Activated CD4-positive, alpha-beta memory T cell treated with anti-CD3 and anti-CD28 coated beads for 36 hours (primary cell): Measurements from ENCODE around the gene AFP. TPM values are rescaled to one million over a fixed set of nuclear protein-coding genes. Genes with fewer than 3 reads are reported as not detected.

Source experiments
- CTCF ChIA-PET: fragments of 350-600 bp; sonication (Branson Sonifier 250); formaldehyde crosslinking; loops from one replicate; lab custom pipeline; 2021; ENCODE audit warnings: antibody characterized with exemption, inconsistent platforms; lab: Charles Lee
- POLR2A ChIA-PET: fragments of 350-600 bp; sonication (Branson Sonifier 250); formaldehyde crosslinking; loops from one replicate; lab custom pipeline; 2021; ENCODE audit warnings: antibody characterized with exemption; lab: Charles Lee
- DNase-seq: peaks from one replicate; pipeline ENCODE4 v3.0.0-alpha.2; 2020
- H3K27ac Mint-ChIP-seq: one replicate; pipeline ENCODE4 v1.8.0; 2021; ENCODE audit warnings: mixed read lengths
- H3K27me3 Mint-ChIP-seq: one replicate; pipeline ENCODE4 v1.8.0; 2021; ENCODE audit warnings: mixed read lengths
- H3K36me3 Mint-ChIP-seq: one replicate; pipeline ENCODE4 v1.8.0; 2021; ENCODE audit warnings: mixed read lengths
- H3K4me1 Mint-ChIP-seq: one replicate; pipeline ENCODE4 v1.8.0; 2021; ENCODE audit warnings: low read depth, mixed read lengths
- H3K4me3 Mint-ChIP-seq: one replicate; pipeline ENCODE4 v1.8.0; 2021; ENCODE audit warnings: mild to moderate bottlenecking, mixed read lengths
- H3K9me3 Mint-ChIP-seq: one replicate; pipeline ENCODE4 v1.8.0; 2021; ENCODE audit warnings: mixed read lengths
- intact Hi-C: fragments of 100-400 bp; cut with micrococcal nuclease; formaldehyde crosslinking; loops from one replicate; pipeline ENCODE4 v1.15.1; 2023
- total RNA-seq, 2 experiments: library from RNA; stranded (reverse); gene quantifications; one replicate each; pipeline ENCODE4 v1.2.3, GENCODE V29; 2021

Gene AFP
- total RNA-seq, 2 experiments from 2014 or later = not detected

GRCh38 chr4:73454920-73455319 is 18.9 kb downstream of the AFP start:
- no peaks in the 10 kb centered on the region for H3K36me3 Mint-ChIP-seq
- H3K4me1 Mint-ChIP-seq = no peaks in the 10 kb centered on the region
- H3K4me3 Mint-ChIP-seq = no peak overlapping the region
- ChIA-PET CTCF (no interaction called here), POLR2A (no interaction called here)
- no peak overlapping the region for H3K27ac Mint-ChIP-seq
- DNase-seq = no peak
- no peaks in the 10 kb centered on the region for H3K9me3 Mint-ChIP-seq
- H3K27me3 Mint-ChIP-seq = peaks cover 9% of the 10 kb centered on the region
- intact Hi-C loops = no loop called here

DNA sequence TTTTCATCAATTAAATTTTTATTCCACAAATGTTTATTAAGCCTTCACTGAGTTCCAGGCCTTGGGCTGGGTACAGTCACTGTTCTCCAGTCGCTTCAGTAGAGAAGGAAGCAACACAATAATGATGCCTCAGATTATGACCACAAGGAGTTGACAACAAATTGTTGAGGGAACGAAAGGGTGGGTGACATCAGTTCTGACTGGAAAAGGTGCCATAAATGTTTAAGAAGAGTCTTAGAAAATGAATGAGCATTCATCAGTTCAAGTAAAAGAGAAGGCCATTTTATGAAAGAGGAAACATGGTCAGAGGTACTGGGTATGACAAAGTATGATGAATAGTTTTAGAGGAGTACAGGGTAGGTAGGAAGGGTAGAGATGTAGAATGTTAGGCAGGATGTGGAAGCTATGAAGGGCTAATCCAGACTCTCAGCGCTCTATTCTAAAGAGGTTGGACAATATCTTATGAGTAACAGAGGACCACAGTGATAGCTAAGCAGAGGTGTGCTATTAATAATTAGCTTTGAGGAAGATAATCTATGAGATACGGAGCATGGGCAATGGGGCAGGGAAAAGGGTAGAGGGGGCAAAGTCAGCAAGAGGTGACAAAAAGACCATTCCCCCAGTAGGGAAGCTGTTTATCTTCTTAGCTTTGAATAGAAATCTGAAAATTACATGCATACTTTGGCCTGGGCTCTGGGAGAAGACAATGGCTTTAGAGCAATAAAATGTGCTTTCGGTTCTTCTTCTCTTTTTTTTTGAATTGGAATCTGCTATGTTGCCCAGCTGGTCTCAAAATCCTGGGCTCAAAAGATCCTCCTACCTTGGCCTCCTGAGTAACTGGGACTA is 20.4 kb downstream of the AFP start:
- Mint-ChIP-seq H3K4me1 (no peaks in the 10 kb centered on the region), H3K27me3 (peaks cover 7% of the 10 kb centered on the region), H3K27ac (no peak overlapping the region), H3K4me3 (no peak overlapping the region), H3K36me3 (no peaks in the 10 kb centered on the region), H3K9me3 (no peaks in the 10 kb centered on the region)
- ChIA-PET CTCF (interaction anchor here (1.5 kb wide), 1 partner anchor 10 kb away, joined by 6 read pairs; no protein-coding TSS in a partner anchor), POLR2A (no interaction called here)
- intact Hi-C loops = no loop called here
- no peak for DNase-seq

GRCh38 chr4:73458184-73459047 is 22.4 kb downstream of the AFP start:
- ChIA-PET POLR2A (no interaction called here), CTCF (interaction anchor here (1.6 kb wide), 1 partner anchor 12 kb away, joined by 3 read pairs; no protein-coding TSS in a partner anchor)
- Mint-ChIP-seq H3K27ac (no peak overlapping the region), H3K9me3 (no peaks in the 10 kb centered on the region), H3K36me3 (no peaks in the 10 kb centered on the region), H3K27me3 (peaks cover 4% of the 10 kb centered on the region), H3K4me3 (no peak overlapping the region), H3K4me1 (no peaks in the 10 kb centered on the region)
- intact Hi-C loops = no loop called here
- DNase-seq = no peak

- Mint-ChIP-seq H3K4me3 (no peak overlapping the region), H3K27me3 (peaks cover 4% of the 10 kb centered on the region), H3K4me1 (no peaks in the 10 kb centered on the region), H3K9me3 (no peaks in the 10 kb centered on the region), H3K27ac (no peak overlapping the region), H3K36me3 (no peaks in the 10 kb centered on the region)
- intact Hi-C loops = no loop called here
- ChIA-PET POLR2A (no interaction called here), CTCF (interaction anchor here (1.6 kb wide), 1 partner anchor 13 kb away, joined by 3 read pairs; no protein-coding TSS in a partner anchor)
- DNase-seq = no peak
These were observed 23.0 kb downstream of the AFP start for GRCh38 chr4:73459048-73459421.

DNA sequence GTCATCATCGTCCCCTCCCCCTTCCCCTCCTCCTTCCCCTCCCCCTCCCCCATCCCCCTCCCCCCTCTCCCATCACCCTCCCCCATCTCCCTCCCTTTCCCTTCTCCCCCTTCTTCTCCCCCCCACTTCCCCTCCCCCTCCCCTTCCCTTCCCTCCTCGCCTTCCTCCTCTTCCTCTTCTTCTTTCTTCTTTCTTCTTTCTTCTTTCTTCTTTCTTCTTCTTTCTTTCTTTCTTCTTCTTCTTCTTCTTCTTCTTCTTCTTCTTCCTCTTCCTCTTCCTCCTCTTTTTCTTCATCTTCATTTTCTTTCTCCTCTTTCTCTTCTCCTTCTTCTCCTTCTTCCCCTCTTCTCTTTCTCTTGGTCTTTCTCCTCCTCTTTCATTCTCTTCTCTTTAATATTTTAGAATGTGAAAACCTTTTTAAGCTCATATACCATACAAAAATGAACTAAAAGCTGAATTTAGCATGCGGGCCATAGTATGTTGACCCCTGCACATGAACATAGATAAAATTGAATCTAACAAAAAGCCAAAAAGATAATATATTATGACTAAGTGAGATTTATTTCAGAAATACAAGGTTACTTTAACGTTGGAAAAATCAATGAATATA is 25.0 kb downstream of the AFP start:
- ChIA-PET POLR2A (no interaction called here), CTCF (no interaction called here)
- Mint-ChIP-seq H3K27me3 (peaks cover 4% of the 10 kb centered on the region), H3K9me3 (no peaks in the 10 kb centered on the region), H3K27ac (no peak overlapping the region), H3K36me3 (no peaks in the 10 kb centered on the region), H3K4me3 (no peak overlapping the region), H3K4me1 (no peaks in the 10 kb centered on the region)
- no peak for DNase-seq
- intact Hi-C loops = no loop called here

DNA sequence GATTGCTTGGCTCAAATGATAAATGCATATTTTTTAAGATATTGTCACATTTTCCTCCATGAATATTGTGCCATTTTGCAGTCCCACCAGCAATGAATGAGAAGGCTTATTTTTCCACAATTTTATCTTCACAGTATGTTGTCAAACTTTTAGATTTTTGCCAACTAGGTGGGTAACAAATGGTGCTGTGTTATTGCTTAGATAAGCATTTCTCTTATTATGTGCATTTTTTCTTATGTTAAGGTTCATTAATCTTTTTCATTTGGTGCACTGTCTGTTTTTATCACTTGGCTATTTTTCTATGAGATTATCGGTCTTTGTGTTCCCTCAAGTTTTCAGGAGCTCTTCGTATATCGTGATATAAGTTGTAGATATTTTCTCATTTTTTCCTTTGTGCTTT is 32.1 kb downstream of the AFP start:
- Mint-ChIP-seq H3K27ac (no peak overlapping the region), H3K4me3 (no peak overlapping the region), H3K27me3 (peaks cover 3% of the 10 kb centered on the region), H3K36me3 (no peaks in the 10 kb centered on the region), H3K4me1 (no peaks in the 10 kb centered on the region), H3K9me3 (no peaks in the 10 kb centered on the region)
- CTCF ChIA-PET = interaction anchor here (1.9 kb wide), 1 partner anchor 22 kb away, joined by 10 read pairs; no protein-coding TSS in a partner anchor
- intact Hi-C loops = no loop called here
- no peak for DNase-seq
- POLR2A ChIA-PET = no interaction called here

- Mint-ChIP-seq H3K4me3 (no peak overlapping the region), H3K9me3 (no peaks in the 10 kb centered on the region), H3K4me1 (no peaks in the 10 kb centered on the region), H3K36me3 (no peaks in the 10 kb centered on the region), H3K27me3 (peaks cover 3% of the 10 kb centered on the region), H3K27ac (no peak overlapping the region)
- DNase-seq = no peak
- POLR2A ChIA-PET = no interaction called here
- intact Hi-C loops = no loop called here
- CTCF ChIA-PET = no interaction called here
These were observed 34.7 kb downstream of the AFP start for GRCh38 chr4:73470728-73471127.

DNA sequence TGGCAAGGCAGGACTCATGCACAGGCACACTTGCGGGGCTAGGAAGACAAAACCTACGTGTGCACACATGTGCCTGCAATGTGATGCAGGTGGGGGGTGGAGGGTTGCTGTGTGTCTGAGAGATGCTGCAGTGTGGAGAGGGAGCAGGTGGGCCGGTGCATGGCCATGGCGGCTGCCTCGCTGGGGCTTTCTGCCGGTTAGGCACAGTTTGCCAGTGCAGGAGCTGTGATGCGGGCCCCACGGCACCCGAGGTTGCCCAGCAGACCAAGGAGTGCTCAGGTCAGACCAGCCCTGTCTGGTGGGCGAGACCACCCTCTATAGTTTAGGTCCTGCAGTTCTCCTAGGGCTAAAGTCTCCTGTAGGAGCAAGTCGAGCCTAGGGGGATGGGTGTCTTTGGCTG is 41.2 kb downstream of the AFP start:
- Mint-ChIP-seq H3K36me3 (no peaks in the 10 kb centered on the region), H3K27ac (no peak overlapping the region), H3K9me3 (no peaks in the 10 kb centered on the region), H3K4me1 (no peaks in the 10 kb centered on the region), H3K27me3 (no peaks in the 10 kb centered on the region), H3K4me3 (no peak overlapping the region)
- POLR2A ChIA-PET = no interaction called here
- no peak for DNase-seq
- CTCF ChIA-PET = no interaction called here
- intact Hi-C loops = no loop called here

- POLR2A ChIA-PET = no interaction called here
- H3K9me3 Mint-ChIP-seq = no peaks in the 10 kb centered on the region
- H3K27me3 Mint-ChIP-seq = no peaks in the 10 kb centered on the region
- no peaks in the 10 kb centered on the region for H3K36me3 Mint-ChIP-seq
- H3K27ac Mint-ChIP-seq = no peak overlapping the region
- no peak overlapping the region for H3K4me3 Mint-ChIP-seq
- no peak for DNase-seq
- intact Hi-C loops = no loop called here
- CTCF ChIA-PET = no interaction called here
- H3K4me1 Mint-ChIP-seq = no peaks in the 10 kb centered on the region
These were observed 43.3 kb downstream of the AFP start for GRCh38 chr4:73479323-73479722.

DNA sequence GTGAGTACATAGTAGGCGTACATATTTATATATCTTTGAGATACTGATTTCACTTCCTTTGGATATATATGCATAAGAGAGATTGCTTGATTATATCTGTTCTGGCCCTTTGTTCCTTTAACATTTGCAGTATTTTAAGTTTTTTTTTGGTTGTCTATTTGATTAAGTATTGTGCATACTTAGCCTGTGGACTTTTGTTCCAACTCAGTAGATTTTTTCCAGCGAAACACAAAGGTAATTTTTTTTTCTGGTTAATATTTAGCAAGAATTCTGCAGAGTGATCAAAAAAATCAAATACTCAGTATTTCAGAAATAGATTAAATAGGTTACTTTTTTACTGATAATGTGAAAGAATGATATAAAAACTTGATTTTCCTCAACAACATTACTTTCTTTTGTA is 45.3 kb downstream of the AFP start, which contains the start of gene AFM:
AFM (plus strand) TSS at position 388 of the 400 bp plus-strand sequence. CDS start 31 bp downstream, outside the sequence.
- H3K27me3 Mint-ChIP-seq = peaks cover 4% of the 10 kb centered on the region
- intact Hi-C loops = no loop called here
- H3K4me3 Mint-ChIP-seq = no peak within 1 kb of the TSS
- no peaks in the 10 kb centered on the region for H3K4me1 Mint-ChIP-seq
- no peaks in the 10 kb centered on the region for H3K9me3 Mint-ChIP-seq
- no peak for DNase-seq
- H3K36me3 Mint-ChIP-seq = no peaks in the 10 kb centered on the region
- CTCF ChIA-PET = no interaction called here
- POLR2A ChIA-PET = no interaction called here
- no peak within 1 kb of the TSS for H3K27ac Mint-ChIP-seq

DNA sequence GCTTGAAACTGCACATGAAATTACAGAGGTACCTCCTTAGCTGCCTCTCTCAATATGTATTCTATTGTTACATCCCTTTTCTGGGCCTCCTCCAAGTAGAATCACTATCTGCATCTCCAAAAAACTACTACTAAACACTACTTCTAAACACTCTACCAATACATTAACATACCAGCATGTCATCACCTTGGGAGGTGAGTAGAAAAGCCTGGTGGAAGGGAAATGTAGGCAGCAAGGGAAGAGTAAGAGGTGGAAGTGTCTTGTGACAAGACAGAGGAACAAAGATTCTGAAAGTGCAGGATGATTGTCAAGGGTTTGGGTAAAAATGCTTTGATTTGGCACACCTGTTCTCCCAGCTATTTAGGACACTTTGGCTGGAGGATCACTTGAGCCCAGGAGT is 49.1 kb downstream of the AFP start:
- ChIA-PET POLR2A (no interaction called here), CTCF (no interaction called here)
- no peak overlapping the region for H3K4me3 Mint-ChIP-seq
- H3K36me3 Mint-ChIP-seq = no peaks in the 10 kb centered on the region
- H3K27me3 Mint-ChIP-seq = peaks cover 4% of the 10 kb centered on the region
- no peaks in the 10 kb centered on the region for H3K4me1 Mint-ChIP-seq
- intact Hi-C loops = no loop called here
- no peak overlapping the region for H3K27ac Mint-ChIP-seq
- no peak for DNase-seq
- H3K9me3 Mint-ChIP-seq = no peaks in the 10 kb centered on the region

DNA sequence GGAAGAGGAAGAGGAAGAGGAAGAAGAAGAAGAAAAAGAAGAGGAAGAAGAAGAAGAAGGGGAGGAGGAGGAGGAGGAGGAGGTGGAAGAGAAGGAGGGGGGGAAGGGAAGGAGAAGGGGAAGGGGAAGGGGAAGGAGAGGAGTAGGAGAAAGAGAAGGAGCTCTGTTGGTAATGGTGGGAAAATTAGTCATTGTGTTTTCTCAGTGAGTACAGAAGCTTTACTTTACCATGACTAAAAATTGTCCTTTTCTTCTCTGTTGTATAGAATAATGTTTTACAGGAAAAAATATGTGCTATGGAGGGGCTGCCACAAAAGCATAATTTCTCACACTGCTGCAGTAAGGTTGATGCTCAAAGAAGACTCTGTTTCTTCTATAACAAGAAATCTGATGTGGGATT is 49.6 kb downstream of the AFP start:
- intact Hi-C loops = no loop called here
- no peaks in the 10 kb centered on the region for H3K9me3 Mint-ChIP-seq
- no peak for DNase-seq
- no peak overlapping the region for H3K4me3 Mint-ChIP-seq
- ChIA-PET POLR2A (no interaction called here), CTCF (no interaction called here)
- H3K27me3 Mint-ChIP-seq = peaks cover 4% of the 10 kb centered on the region
- no peaks in the 10 kb centered on the region for H3K4me1 Mint-ChIP-seq
- H3K36me3 Mint-ChIP-seq = no peaks in the 10 kb centered on the region
- no peak overlapping the region for H3K27ac Mint-ChIP-seq
